Measurements from ENCODE around the gene PPIF.

PPIF gene

GRCh38 chr10:79399223-79399831, 52.1 kb downstream of the PPIF start (continued):
- TF ChIP-seq ZNF629 (tag by site-specific recombination; IDR thresholded peaks at IDR 0.05) (no peak), ZIC2 (tag by site-specific recombination; IDR thresholded peaks at IDR 0.05) (peak; percentile 99), ZNF785 (tag by site-specific recombination; IDR thresholded peaks at IDR 0.05) (no peak), ZNF341 (tag by site-specific recombination; IDR thresholded peaks at IDR 0.05; ENCODE audit: low read depth) (peak; percentile 77), ZBTB17 (tag by site-specific recombination; IDR thresholded peaks at IDR 0.05) (0 out of 2 replicates have a peak, but pooled peaks have one; percentile 21), ZNF626 (tag by site-specific recombination; IDR thresholded peaks at IDR 0.05) (no peak), PRDM1 (tag by site-specific recombination; IDR thresholded peaks at IDR 0.05) (no peak), BCL11B (tag by site-specific recombination; IDR thresholded peaks at IDR 0.05; ENCODE audit: low read depth) (no peak), ZNF280C (tag by site-specific recombination; IDR thresholded peaks at IDR 0.05) (no peak), ZEB2 (tag by site-specific recombination; IDR thresholded peaks at IDR 0.05) (no peak), SALL2 (tag by site-specific recombination; IDR thresholded peaks at IDR 0.05; ENCODE audit: borderline replicate concordance) (no peak), ZFHX2 (tag by site-specific recombination; conservative IDR thresholded peaks at IDR 0.05) (peak; percentile 89), GLIS2 (tag by site-specific recombination; IDR thresholded peaks at IDR 0.05) (peak; percentile 92), ZXDB (tag by site-specific recombination; IDR thresholded peaks at IDR 0.05) (peak; percentile 50), ZNF624 (tag by site-specific recombination; IDR thresholded peaks at IDR 0.05) (no peak), ZNF140 (tag by site-specific recombination; IDR thresholded peaks at IDR 0.05) (no peak), ZBTB21 (tag by site-specific recombination; IDR thresholded peaks at IDR 0.05) (no peak), KLF8 (tag by site-specific recombination; IDR thresholded peaks at IDR 0.05) (no peak), ZNF394 (tag by site-specific recombination; IDR thresholded peaks at IDR 0.05; ENCODE audit: borderline replicate concordance) (no peak), ZNF560 (tag by site-specific recombination; IDR thresholded peaks at IDR 0.05; ENCODE audit: borderline replicate concordance) (no peak), PATZ1 (tag by site-specific recombination; IDR thresholded peaks at IDR 0.05) (0 out of 2 replicates have a peak, but pooled peaks have one; percentile 24)
- TF ChIP-seq, protein P1, sequence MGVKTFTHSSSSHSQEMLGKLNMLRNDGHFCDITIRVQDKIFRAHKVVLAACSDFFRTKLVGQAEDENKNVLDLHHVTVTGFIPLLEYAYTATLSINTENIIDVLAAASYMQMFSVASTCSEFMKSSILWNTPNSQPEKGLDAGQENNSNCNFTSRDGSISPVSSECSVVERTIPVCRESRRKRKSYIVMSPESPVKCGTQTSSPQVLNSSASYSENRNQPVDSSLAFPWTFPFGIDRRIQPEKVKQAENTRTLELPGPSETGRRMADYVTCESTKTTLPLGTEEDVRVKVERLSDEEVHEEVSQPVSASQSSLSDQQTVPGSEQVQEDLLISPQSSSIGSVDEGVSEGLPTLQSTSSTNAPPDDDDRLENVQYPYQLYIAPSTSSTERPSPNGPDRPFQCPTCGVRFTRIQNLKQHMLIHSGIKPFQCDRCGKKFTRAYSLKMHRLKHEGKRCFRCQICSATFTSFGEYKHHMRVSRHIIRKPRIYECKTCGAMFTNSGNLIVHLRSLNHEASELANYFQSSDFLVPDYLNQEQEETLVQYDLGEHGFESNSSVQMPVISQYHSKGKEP (tag by site-specific recombination; IDR thresholded peaks at IDR 0.05): no peak
- TF ChIP-seq, protein P2, sequence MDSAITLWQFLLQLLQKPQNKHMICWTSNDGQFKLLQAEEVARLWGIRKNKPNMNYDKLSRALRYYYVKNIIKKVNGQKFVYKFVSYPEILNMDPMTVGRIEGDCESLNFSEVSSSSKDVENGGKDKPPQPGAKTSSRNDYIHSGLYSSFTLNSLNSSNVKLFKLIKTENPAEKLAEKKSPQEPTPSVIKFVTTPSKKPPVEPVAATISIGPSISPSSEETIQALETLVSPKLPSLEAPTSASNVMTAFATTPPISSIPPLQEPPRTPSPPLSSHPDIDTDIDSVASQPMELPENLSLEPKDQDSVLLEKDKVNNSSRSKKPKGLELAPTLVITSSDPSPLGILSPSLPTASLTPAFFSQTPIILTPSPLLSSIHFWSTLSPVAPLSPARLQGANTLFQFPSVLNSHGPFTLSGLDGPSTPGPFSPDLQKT (IDR thresholded peaks at IDR 0.05; ENCODE audit: borderline replicate concordance, low read depth, low read length): no peak
- TF ChIP-seq, protein P3, sequence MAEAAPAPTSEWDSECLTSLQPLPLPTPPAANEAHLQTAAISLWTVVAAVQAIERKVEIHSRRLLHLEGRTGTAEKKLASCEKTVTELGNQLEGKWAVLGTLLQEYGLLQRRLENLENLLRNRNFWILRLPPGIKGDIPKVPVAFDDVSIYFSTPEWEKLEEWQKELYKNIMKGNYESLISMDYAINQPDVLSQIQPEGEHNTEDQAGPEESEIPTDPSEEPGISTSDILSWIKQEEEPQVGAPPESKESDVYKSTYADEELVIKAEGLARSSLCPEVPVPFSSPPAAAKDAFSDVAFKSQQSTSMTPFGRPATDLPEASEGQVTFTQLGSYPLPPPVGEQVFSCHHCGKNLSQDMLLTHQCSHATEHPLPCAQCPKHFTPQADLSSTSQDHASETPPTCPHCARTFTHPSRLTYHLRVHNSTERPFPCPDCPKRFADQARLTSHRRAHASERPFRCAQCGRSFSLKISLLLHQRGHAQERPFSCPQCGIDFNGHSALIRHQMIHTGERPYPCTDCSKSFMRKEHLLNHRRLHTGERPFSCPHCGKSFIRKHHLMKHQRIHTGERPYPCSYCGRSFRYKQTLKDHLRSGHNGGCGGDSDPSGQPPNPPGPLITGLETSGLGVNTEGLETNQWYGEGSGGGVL (tag by site-specific recombination; IDR thresholded peaks at IDR 0.05): no peak
- TF ChIP-seq, protein P4, sequence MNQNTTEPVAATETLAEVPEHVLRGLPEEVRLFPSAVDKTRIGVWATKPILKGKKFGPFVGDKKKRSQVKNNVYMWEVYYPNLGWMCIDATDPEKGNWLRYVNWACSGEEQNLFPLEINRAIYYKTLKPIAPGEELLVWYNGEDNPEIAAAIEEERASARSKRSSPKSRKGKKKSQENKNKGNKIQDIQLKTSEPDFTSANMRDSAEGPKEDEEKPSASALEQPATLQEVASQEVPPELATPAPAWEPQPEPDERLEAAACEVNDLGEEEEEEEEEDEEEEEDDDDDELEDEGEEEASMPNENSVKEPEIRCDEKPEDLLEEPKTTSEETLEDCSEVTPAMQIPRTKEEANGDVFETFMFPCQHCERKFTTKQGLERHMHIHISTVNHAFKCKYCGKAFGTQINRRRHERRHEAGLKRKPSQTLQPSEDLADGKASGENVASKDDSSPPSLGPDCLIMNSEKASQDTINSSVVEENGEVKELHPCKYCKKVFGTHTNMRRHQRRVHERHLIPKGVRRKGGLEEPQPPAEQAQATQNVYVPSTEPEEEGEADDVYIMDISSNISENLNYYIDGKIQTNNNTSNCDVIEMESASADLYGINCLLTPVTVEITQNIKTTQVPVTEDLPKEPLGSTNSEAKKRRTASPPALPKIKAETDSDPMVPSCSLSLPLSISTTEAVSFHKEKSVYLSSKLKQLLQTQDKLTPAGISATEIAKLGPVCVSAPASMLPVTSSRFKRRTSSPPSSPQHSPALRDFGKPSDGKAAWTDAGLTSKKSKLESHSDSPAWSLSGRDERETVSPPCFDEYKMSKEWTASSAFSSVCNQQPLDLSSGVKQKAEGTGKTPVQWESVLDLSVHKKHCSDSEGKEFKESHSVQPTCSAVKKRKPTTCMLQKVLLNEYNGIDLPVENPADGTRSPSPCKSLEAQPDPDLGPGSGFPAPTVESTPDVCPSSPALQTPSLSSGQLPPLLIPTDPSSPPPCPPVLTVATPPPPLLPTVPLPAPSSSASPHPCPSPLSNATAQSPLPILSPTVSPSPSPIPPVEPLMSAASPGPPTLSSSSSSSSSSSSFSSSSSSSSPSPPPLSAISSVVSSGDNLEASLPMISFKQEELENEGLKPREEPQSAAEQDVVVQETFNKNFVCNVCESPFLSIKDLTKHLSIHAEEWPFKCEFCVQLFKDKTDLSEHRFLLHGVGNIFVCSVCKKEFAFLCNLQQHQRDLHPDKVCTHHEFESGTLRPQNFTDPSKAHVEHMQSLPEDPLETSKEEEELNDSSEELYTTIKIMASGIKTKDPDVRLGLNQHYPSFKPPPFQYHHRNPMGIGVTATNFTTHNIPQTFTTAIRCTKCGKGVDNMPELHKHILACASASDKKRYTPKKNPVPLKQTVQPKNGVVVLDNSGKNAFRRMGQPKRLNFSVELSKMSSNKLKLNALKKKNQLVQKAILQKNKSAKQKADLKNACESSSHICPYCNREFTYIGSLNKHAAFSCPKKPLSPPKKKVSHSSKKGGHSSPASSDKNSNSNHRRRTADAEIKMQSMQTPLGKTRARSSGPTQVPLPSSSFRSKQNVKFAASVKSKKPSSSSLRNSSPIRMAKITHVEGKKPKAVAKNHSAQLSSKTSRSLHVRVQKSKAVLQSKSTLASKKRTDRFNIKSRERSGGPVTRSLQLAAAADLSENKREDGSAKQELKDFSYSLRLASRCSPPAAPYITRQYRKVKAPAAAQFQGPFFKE (tag by site-specific recombination; IDR thresholded peaks at IDR 0.05; ENCODE audit: borderline replicate concordance): no peak
